COLO829 (cell line): ENCODE results near the gene HOOK1.
A peak's percentile ranks its signal among the peaks of the same experiment; 100 is the strongest.

Source experiments
- DNase-seq: peaks from one replicate; pipeline ENCODE4 v3.0.0; 2012; ENCODE audit warnings: low spot score

Gene HOOK1

DNA sequence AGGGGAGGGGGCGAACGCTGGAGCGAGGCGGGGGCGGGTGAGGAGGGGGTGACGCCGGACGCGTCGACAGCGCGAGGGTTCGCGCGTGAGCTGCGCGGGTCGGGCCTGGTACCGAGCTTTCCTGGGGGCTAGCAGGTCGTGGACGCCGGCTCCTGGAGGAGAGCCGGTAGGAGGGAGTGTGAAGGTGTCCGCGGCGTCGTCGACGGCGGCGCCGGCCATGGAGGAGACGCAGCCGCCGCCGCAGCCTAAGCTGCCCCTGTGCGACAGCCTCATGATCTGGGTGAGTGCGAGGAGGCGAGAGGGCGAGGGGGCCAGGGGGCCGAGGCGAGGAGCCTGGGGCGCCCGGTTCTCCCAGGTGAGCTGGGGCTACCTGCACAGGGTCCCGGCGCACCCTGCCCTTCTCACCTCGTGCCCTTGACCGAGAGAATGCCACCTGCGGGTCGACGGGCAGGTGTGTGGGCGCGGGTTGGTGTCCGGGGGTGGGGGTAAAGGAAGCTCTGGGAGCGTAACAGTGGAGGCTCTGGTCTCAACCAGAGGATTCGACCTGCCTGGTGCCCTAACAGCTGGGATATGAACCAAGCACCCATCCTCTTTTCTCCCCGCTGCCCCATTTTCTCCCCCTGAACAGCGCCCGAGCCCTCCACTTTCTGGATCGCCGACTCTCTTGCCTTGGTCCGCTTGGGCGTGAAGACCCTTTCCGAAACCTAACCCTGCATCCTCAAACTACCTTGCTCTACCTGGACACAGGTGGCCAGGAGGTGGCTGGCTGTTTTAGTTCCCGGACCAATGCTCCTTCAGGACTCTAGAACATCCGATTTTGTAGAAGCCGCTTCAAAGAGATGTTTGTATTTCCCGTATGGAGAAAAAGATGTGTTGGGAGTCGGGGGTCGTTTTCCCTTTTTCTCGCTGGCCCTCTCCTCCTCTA is at the start of gene HOOK1:
TSS of gene HOOK1 (plus strand) at position 49 of the 925 bp plus-strand sequence. CDS start at position 218, 169 bp downstream.
- no peak for DNase-seq

DNA sequence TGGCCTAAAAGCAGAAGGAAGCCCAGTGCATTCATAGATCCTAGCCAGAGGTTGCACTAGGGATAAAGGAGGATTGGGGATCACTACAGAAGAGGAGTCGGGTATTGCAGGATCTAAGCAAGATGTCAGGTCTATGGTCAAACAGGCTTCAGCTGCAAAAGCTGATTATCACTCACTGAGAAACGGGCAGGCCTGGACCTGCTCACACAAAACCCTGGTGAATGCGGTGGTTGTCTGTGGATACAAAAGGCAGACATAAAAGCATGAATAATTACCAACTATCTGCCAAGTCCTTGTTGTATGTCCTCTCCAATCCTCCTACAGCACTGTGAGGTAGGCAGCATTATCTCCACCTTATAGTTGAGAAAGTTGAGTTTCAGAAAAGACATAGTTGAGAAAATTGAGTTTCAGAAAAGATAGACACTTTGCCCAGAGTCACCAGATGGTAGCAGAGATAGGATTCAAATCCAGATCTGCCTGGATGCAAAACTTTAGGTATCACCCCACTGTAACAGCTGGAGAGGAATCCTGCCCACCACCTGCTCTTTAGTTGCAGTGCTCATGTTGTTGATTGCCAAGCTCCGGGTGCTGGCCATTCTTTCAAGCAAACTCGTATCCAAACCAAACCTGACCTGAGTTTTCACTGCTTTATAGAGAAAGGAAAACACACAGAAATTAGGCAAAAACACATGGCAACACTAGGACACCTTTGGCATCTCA is 49.6 kb upstream of the HOOK1 start:
- DNase-seq = no peak

GRCh38 chr1:59766227-59766855 is 48.4 kb upstream of the HOOK1 start:
- no peak for DNase-seq

DNA sequence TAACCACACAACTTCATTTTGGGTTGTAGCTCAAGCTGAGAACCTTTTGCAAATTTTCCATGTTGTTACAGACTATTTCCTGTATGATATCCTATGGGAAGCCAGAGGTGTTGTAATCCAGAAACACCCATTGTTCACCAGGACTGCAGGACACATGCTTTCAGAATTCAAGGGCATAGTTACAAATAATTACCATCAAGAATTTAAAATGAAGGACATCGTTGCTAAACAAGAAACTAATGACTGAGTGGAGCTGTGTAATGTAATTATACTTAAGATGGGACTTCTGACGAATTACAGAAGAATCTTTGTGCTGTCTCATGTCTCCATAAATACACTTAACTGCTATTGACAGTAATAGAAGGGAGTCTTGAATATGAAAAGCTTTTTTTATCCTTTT is 47.6 kb upstream of the HOOK1 start:
- no peak for DNase-seq

GRCh38 chr1:59768792-59769735 is 45.7 kb upstream of the HOOK1 start:
- DNase-seq = no peak

- DNase-seq = peak; percentile 37
These were observed 45.0 kb upstream of the HOOK1 start for GRCh38 chr1:59769736-59770095.

DNA sequence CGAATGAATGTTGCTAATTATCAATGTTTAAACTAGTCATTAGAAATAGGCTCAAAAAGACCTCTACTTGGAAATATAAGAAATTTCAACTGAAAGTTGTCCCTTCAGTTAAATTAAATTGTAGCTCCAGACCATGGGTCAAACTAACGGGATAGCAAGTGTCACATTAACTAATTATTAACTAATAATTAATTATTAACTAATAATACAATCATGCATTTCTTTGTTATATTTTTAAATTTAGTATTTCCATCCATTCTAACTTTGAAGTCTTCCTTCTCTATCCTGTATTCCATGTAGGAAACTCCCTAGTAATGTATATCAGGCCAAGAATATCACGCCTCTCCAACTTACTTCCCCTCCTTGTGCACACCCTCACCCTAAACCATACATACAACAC is 43.4 kb upstream of the HOOK1 start:
- no peak for DNase-seq

DNA sequence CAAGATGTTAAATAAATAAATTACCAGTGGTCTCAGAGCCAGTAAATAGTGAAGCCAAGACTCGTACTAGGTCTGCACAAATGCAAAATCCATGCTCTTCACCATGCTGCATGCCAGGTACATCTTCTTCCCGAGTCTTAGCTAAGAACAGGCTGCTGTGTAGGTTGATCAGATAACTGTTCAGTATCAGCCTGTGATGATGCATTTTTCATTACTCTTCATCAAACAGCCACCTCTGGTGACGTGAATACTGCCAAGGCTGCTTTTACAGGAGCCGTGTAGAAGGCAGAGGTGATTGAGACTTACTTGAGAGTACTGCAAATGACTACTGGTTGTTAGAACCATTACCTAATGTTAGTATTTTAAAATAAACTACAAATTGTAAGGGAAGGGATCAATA is 39.3 kb upstream of the HOOK1 start:
- no peak for DNase-seq

DNA sequence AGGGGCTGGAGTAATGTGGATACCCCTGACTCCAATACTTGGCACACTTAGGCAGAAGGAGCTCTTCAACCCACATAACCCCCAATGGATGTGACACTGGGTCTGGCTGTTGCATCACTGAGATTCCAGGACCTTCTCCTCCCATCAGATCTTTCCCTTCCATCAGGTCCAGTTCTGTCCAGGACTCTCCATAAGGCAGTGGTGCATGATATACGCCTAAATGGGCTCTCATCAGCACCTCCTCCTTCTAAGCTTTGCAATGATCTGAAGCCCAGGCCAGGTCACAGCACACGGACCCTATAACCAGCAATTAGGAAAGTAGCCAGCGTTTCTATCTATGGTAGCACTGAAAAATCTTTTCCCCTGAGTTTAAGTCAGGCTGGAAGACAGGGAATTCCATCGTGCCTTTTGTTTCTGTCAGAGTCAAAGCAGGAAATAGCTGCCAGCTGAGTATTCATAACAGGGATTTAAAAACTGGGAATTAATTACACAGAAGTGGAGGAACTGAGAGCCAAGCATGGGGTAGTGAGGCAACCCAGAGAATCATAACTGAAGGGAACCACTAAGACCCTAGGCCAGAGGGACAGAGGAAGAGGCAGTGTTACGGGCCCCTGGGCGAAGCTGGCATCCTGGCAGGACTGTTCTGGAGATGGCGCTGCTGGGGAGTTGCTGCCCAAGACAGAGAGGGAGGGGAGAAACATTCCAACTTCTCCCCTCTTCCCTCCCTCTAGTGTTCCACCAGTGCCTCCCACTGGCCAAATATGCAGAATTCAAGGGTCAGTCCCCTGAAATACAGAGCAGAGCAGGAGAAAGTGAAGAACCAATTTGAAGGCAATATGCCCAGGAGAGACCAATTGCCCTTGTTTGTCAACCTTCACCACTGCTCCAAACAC is 37.5 kb upstream of the HOOK1 start:
- DNase-seq = no peak

DNA sequence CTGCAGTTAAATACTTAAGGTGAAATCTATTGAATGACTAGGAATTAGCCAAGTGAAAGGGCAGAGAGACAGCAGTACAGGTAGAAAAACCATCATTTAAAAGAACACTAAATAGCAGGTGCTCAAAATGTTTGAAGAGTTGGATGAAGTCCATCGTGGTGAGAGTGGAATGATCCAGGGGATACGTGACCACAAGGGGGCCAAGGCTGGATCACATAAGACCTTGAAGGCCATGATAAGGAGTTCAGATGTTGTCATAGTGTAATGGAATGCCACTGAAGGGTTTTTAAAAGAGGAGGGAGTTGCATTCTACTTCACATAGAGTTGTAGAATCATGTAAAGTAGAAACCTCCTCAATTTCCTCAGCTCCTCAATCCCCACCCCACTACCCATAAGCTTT is 34.8 kb upstream of the HOOK1 start:
- DNase-seq = no peak

DNA sequence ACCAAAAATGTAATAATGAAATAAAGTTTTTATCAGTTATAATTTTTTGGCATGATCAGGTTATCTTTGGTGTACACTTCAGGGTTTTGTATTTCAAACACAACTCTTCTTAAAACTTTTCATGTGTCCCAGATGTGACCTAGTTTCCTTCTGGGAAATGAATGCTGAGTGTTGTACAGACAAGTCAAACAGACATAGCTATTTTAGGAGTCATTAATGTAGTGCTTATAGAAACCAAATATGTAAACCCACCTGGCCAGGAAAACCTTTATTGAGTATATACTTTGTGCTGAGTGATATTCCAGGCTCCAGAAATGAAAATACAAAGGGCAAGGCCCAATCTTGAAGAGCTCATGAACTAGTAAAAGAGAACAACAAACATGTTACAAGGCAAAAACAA is 25.9 kb upstream of the HOOK1 start:
- no peak for DNase-seq

- DNase-seq = no peak
These were observed 16.1 kb upstream of the HOOK1 start for GRCh38 chr1:59798600-59798999.

GRCh38 chr1:59803458-59804038 is 11.2 kb upstream of the HOOK1 start:
- DNase-seq = no peak

GRCh38 chr1:59804301-59804700 is 10.4 kb upstream of the HOOK1 start:
- no peak for DNase-seq

DNA sequence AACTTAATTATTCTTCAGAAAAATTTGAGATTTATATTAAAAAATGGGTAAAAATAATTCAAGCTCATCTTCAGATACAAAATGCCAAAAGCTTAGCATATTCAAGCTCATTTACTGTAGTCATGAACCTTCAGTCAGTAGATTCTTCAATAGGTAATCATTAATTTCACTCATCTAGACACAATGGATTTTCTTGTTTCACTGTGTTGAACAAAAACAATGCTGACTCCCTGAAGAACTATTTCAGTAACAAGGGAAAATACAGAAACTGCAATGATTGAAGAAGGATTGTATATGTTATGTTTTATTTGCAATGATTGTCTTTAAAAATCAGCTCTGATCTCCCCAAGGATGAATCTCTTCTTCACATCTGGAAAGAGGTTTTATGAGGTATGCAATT is 9.2 kb upstream of the HOOK1 start:
- no peak for DNase-seq

DNA sequence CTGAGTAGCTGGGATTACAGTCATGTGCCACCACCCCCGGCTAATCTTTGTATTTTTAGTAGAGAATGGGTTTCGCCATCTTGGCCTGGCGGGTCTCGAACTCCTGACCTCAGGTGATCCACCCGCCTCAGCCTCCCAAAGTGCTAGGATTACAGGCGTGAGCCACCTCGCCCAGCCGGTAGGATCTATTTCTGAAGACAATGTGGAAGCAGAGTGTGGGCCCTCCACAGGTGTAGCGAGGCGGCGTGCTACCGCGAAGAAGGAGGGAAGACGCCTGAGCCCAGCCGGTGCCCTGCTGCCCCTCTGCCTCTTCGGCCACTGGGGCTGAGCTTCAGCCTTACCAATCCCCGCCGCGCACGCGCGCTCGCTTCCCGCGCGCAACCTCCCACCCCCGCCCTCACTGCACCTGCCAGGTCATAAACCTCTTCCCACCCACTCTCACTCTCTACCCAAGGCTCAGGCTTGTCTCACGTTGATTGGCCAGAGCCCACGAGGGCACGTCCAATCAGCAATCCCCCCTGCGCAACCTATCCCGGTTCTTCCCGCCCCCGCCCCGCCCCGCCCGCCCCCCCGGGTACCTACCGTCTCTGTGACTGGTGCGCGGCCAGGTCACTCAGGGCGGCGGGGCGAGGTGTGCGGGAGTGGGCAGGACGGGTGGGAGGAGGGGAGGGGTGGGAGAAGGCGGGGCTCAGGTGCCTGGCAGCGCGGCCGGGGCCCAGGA is 409 bp upstream of the HOOK1 start:
- DNase-seq = peak; percentile 18

- no peak for DNase-seq
These were observed 1.1 kb downstream of the HOOK1 start for GRCh38 chr1:59815892-59816291.

DNA sequence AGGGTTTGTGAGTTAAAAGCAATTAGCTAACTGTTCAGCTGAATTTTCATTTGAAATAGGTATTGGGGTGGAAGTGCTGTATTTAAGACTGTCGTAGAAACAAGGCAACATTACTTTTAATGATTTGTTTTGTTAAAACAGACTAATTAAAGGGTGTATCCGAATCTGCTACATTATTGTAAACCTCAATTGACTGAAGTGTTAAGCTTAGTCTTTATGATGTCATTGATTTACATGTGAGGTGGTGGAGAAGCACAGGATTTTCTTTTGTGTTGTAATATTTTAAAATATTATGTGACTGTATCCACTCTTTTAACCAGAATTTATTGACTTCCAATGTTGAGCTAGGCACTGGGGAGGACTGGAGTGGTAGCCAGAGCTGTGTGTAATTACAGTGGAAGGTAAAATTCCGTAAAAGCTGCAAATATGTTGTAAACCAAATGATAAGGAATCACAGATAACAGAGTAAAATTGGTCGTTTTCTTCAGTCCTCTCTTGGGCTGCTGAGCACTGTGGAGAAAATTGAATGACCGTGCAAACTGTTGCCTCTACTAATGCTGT is 1.6 kb downstream of the HOOK1 start:
- no peak for DNase-seq
